Dermis microvascular lymphatic vessel endothelial cell (primary cell): Measurements from ENCODE around the gene H2BW2. TPM values are rescaled to one million over a fixed set of nuclear protein-coding genes. Genes with fewer than 3 reads are reported as not detected.
"Not testable (repeated sequence)": the region's sequence is repeated elsewhere in the genome, so short reads cannot be mapped to it uniquely, and the experiment has no call there.

Experiments
- DNase-seq, 2 donors: peaks; one replicate each; pipeline versions ENCODE4 v3.0.0 to v3.0.0-alpha.2; 2010; ENCODE audit warnings: low read depth in 2 of 2
- total RNA-seq: library from RNA; depleted of rRNA; stranded (reverse); fragments of >200 nt; gene quantifications from 2 replicates; pipeline ENCODE4 v1.2.1, GENCODE V29; 2014

Gene H2BW2
- total RNA-seq: not detected in 2 replicates

- DNase-seq: no peak
These were observed at the start of gene H2BW2 for GRCh38 chrX:104039689-104040505. H2BW2 (plus strand) TSS chrX:104039956; CDS start chrX:104039995, 39 bp downstream.

- DNase-seq: no peak
These were observed 40.5 kb upstream of the H2BW2 start for GRCh38 chrX:103999234-103999633.

- DNase-seq: no peak
These were observed 30.9 kb upstream of the H2BW2 start for GRCh38 chrX:104008831-104009230.

- DNase-seq: no peak
These were observed 26.6 kb upstream of the H2BW2 start for GRCh38 chrX:104013158-104013557.

- DNase-seq: no peak
These were observed 26.1 kb upstream of the H2BW2 start, which contains the start of gene H2BW1 for GRCh38 chrX:104013606-104014005. H2BW1 (minus strand) TSS chrX:104013708; CDS start chrX:104013576, 132 bp downstream.

GRCh38 chrX:104015576-104015975 is 24.2 kb upstream of the H2BW2 start:
- not testable (repeated sequence) for DNase-seq

- no peak for DNase-seq
These were observed 21.6 kb upstream of the H2BW2 start for GRCh38 chrX:104018126-104018525.

GRCh38 chrX:104041003-104041402 is 1.2 kb downstream of the H2BW2 start:
- no peak for DNase-seq

- no peak for DNase-seq
These were observed 5.9 kb downstream of the H2BW2 start for GRCh38 chrX:104045642-104046041.

GRCh38 chrX:104047171-104047570 is 7.4 kb downstream of the H2BW2 start:
- no peak for DNase-seq

- DNase-seq: not testable (repeated sequence)
These were observed 15.2 kb downstream of the H2BW2 start for GRCh38 chrX:104054956-104055355.

GRCh38 chrX:104062636-104063035 is 22.9 kb downstream of the H2BW2 start:
- DNase-seq: not testable (repeated sequence)

- DNase-seq: not testable (repeated sequence)
These were observed 36.2 kb downstream of the H2BW2 start, which contains the start of gene TMSB15C for GRCh38 chrX:104075778-104076445. TMSB15C (minus strand) TSS chrX:104076236.

GRCh38 chrX:104077854-104078253 is 38.1 kb downstream of the H2BW2 start:
- not testable (repeated sequence) for DNase-seq

GRCh38 chrX:104084063-104084462 is 44.3 kb downstream of the H2BW2 start:
- DNase-seq: no peak

GRCh38 chrX:104084534-104085277 is 45.0 kb downstream of the H2BW2 start:
- DNase-seq: no peak

- DNase-seq: no peak
These were observed 45.7 kb downstream of the H2BW2 start for GRCh38 chrX:104085477-104085876.

- DNase-seq: no peak
These were observed 46.2 kb downstream of the H2BW2 start for GRCh38 chrX:104085919-104086318.
